CD4-positive, alpha-beta T cell (primary cell): ENCODE results near the gene TTC33. TPM values are rescaled to one million over a fixed set of nuclear protein-coding genes. Genes with fewer than 3 reads are reported as not detected.

Experiments
- ATAC-seq: fragments of 200-7000 bp; cut with Tn5 transposase; one replicate; pipeline ENCODE4 v1.10.0; 2022; ENCODE audit warnings: mild to moderate bottlenecking; ENCODE audit not compliant: poor library complexity
- CTCF ChIA-PET: fragments of 350-600 bp; sonication (Branson Sonifier 250); formaldehyde crosslinking; loops from one replicate; lab custom pipeline; 2021; ENCODE audit warnings: antibody characterized with exemption, inconsistent platforms; lab: Charles Lee
- POLR2A ChIA-PET: fragments of 350-600 bp; sonication (Branson Sonifier 250); formaldehyde crosslinking; loops from one replicate; lab custom pipeline; 2021; ENCODE audit warnings: antibody characterized with exemption, inconsistent platforms; lab: Charles Lee
- DNase-seq, 14 experiments: peaks; one replicate each; pipeline ENCODE4 v3.0.0-alpha.2; 2013 to 2020; ENCODE audit warnings: mixed read lengths in 2 of 14
- H3K27ac ChIP-seq, 2 donors: one replicate each; pipeline versions ENCODE4 v1.5.1 to v1.7.0; 2013; ENCODE audit warnings: low read length in 2 of 2, low read depth in 1 of 2, mild to moderate bottlenecking in 1 of 2
- H3K27me3 ChIP-seq, 2 experiments: 1 replicate in 1 of 2; 2 replicates in 1 of 2; pipeline versions ENCODE4 v1.6.1 to v1.7.0; 2013; ENCODE audit warnings: low read length in 2 of 2, control low read depth in 1 of 2, mild to moderate bottlenecking in 1 of 2, moderate library complexity in 1 of 2; ENCODE audit not compliant: insufficient read depth in 2 of 2, control insufficient read depth in 1 of 2
- H3K36me3 ChIP-seq: one replicate; pipeline ENCODE4 v1.6.1; 2013; ENCODE audit warnings: low read length, control low read depth; ENCODE audit not compliant: insufficient read depth
- H3K4me1 ChIP-seq: one replicate; pipeline ENCODE4 v1.6.1; 2013; ENCODE audit warnings: low read length, control low read depth; ENCODE audit not compliant: insufficient read depth
- H3K4me3 ChIP-seq: one replicate; pipeline ENCODE4 v1.5.1; 2013; ENCODE audit warnings: mild to moderate bottlenecking, low read length, moderate library complexity
- H3K9me3 ChIP-seq, 2 experiments: 1 replicate in 1 of 2; 2 replicates in 1 of 2; pipeline versions ENCODE4 v1.6.1 to v1.7.0; 2013; ENCODE audit warnings: low read length in 2 of 2, mild to moderate bottlenecking in 2 of 2, control low read depth in 1 of 2, moderate library complexity in 1 of 2; ENCODE audit not compliant: control insufficient read depth in 1 of 2, insufficient read depth in 1 of 2
- H3K27ac Mint-ChIP-seq: one replicate; pipeline ENCODE4 v1.8.0; 2020; ENCODE audit warnings: mixed read lengths
- H3K27me3 Mint-ChIP-seq: one replicate; pipeline ENCODE4 v1.8.0; 2021; ENCODE audit warnings: mixed read lengths
- H3K36me3 Mint-ChIP-seq: one replicate; pipeline ENCODE4 v1.8.0; 2021; ENCODE audit warnings: low read depth, mixed read lengths
- H3K4me1 Mint-ChIP-seq: one replicate; pipeline ENCODE4 v1.8.0; 2021; ENCODE audit warnings: low read depth, mixed read lengths
- H3K4me3 Mint-ChIP-seq: one replicate; pipeline ENCODE4 v1.8.0; 2020; ENCODE audit warnings: mild to moderate bottlenecking, mixed read lengths
- H3K9me3 Mint-ChIP-seq: one replicate; pipeline ENCODE4 v1.8.0; 2020; ENCODE audit warnings: mixed read lengths
- CTCF ChIP-seq: fragments of 200-600 bp; IDR thresholded peaks from one replicate; pipeline ENCODE4 v1.8.0; 2022; ENCODE audit warnings: antibody characterized with exemption, mild to moderate bottlenecking
- intact Hi-C, 2 experiments: fragments of 100-400 bp; cut with DNase I in 1 of 2; cut with micrococcal nuclease in 1 of 2; formaldehyde crosslinking; loops; one replicate each; pipeline versions ENCODE4 v1.15.1 to v1.9.0; 2023 to 2025; cut with DNase I, micrococcal nuclease
- total RNA-seq, 174 experiments: library from RNA in 2 of 174; stranded (reverse) in 2 of 174; gene quantifications; one replicate each; pipeline ENCODE4 v1.2.3 and lab custom pipeline; 2021 to 2026

Gene TTC33
- total RNA-seq, 2 experiments from 2014 or later = 8.7 to 12.0 TPM

DNA sequence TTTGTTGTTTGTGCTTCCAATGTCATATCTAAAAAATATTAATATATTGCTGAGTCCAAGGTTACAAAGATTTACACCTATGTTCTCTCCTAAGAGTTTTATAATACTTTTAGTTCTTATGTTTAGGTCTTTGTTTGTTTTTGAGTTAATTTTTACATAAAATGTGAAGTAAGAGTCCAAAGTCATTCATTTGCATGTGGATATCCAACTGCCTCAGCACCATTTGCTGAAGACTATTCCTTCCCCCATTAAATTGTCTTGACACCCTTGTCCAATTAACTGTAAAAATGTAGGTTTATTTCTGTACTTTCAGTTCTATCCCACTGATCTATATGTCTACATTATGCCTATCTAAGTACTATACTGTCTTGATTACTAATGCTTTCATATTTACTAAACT lies 35.7 kb downstream of the TTC33 start:
- peaks cover 22% of the 10 kb centered on the region for H3K4me1 Mint-ChIP-seq
- Histone ChIP-seq H3K4me3 (no peak overlapping the region), H3K36me3 (peaks cover 17% of the 10 kb centered on the region), H3K9me3 (peaks cover 0 to 11% of the 10 kb centered on the region in 2 experiments), H3K4me1 (no peaks in the 10 kb centered on the region), H3K27me3 (no peaks in the 10 kb centered on the region), H3K27ac (no peak overlapping the region)
- no peak overlapping the region for H3K27ac Mint-ChIP-seq
- intact Hi-C loops = no loop called here
- ATAC-seq (no peak), DNase-seq (no peak)
- ChIA-PET CTCF (no interaction called here), POLR2A (no interaction called here)
- peaks cover 70% of the 10 kb centered on the region for H3K36me3 Mint-ChIP-seq
- no peaks in the 10 kb centered on the region for H3K27me3 Mint-ChIP-seq
- TF ChIP-seq CTCF = no peak
- H3K4me3 Mint-ChIP-seq = no peak overlapping the region
- H3K9me3 Mint-ChIP-seq = no peaks in the 10 kb centered on the region

- no peak for ATAC-seq
- H3K27me3 ChIP-seq = no peaks in the 10 kb centered on the region
- Mint-ChIP-seq H3K4me3 (no peak overlapping the region), H3K4me1 (peaks cover 22% of the 10 kb centered on the region), H3K36me3 (peaks cover 64% of the 10 kb centered on the region), H3K27me3 (no peaks in the 10 kb centered on the region), H3K27ac (no peak overlapping the region), H3K9me3 (no peaks in the 10 kb centered on the region)
- no peaks in the 10 kb centered on the region for H3K4me1 ChIP-seq
- no peak for TF ChIP-seq CTCF
- peaks cover 21% of the 10 kb centered on the region for H3K36me3 ChIP-seq
- H3K9me3 ChIP-seq = peaks cover 0 to 5% of the 10 kb centered on the region in 2 experiments
- no peak overlapping the region for H3K27ac ChIP-seq
- CTCF ChIA-PET = no interaction called here
- no peak overlapping the region for H3K4me3 ChIP-seq
- intact Hi-C loops = no loop called here
- POLR2A ChIA-PET = no interaction called here
- DNase-seq = no peak
Observed at GRCh38 chr5:40717281-40717680, 38.5 kb downstream of the TTC33 start.

DNA sequence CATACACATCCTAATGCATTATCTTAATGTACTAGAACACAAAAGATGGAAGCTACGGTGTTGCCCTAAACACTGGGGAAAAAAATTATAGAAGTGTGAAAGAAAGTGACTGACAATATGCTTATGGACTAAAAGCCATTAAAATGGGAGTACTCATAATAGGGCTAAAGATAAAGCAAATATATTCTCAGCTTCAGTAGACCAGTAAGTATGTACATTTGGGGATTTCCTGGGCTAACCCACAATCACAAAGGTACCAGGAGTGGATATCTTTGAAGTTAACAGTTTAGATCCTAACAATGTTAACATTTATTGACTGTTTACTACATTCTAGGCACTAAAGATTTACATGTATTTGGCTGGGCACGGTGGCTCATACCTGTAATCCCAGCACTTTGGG lies 39.2 kb downstream of the TTC33 start:
- H3K4me3 Mint-ChIP-seq = no peak overlapping the region
- Histone ChIP-seq H3K27me3 (no peaks in the 10 kb centered on the region), H3K27ac (no peak overlapping the region), H3K9me3 (no peaks in the 10 kb centered on the region), H3K4me3 (no peak overlapping the region), H3K4me1 (no peaks in the 10 kb centered on the region), H3K36me3 (peaks cover 19% of the 10 kb centered on the region)
- H3K27ac Mint-ChIP-seq = peak overlapping the region; percentile 22
- DNase-seq (no peak), ATAC-seq (no peak)
- H3K36me3 Mint-ChIP-seq = peaks cover 66% of the 10 kb centered on the region
- ChIA-PET CTCF (interaction anchor here (0.5 kb wide), 1 partner anchor 572 kb away, joined by 3 read pairs; no protein-coding TSS in a partner anchor), POLR2A (no interaction called here)
- TF ChIP-seq CTCF = no peak
- intact Hi-C loops = no loop called here
- no peaks in the 10 kb centered on the region for H3K9me3 Mint-ChIP-seq
- H3K4me1 Mint-ChIP-seq = peaks cover 22% of the 10 kb centered on the region
- no peaks in the 10 kb centered on the region for H3K27me3 Mint-ChIP-seq
